K562 (cell line): ENCODE measurements around the gene HDAC9.

Source experiments
- CHD1 ChIP-seq: fragments of 200-600 bp; sonication (generic); IDR thresholded peaks from one replicate; pipeline ENCODE4 v1.6.1; 2012; ENCODE audit warnings: mild to moderate bottlenecking, moderate library complexity, low read length, inconsistent platforms
- CTCF ChIP-seq, 3 experiments: IDR thresholded peaks in 2 of 3; conservative IDR thresholded peaks in 1 of 3; 2 replicates each; pipeline ENCODE4 v1.5.1; 2011 to 2012; ENCODE audit warnings: low read length in 3 of 3, mild to moderate bottlenecking in 3 of 3, control low read depth in 2 of 3, improper control_type of control experiment in 1 of 3, inconsistent platforms in 1 of 3, low read depth in 1 of 3, mixed read lengths in 1 of 3, moderate library complexity in 1 of 3; ENCODE audit not compliant: insufficient read depth in 2 of 3
- EZH2 ChIP-seq: IDR thresholded peaks from 2 replicates; pipeline ENCODE4 v1.6.1; 2012; ENCODE audit warnings: low read depth, mild to moderate bottlenecking, inconsistent platforms, low read length, borderline replicate concordance
- NFYB ChIP-seq: IDR thresholded peaks from 2 replicates; pipeline ENCODE4 v1.6.1; 2011; ENCODE audit warnings: mild to moderate bottlenecking, moderate library complexity; ENCODE audit not compliant: insufficient read length; ENCODE audit errors: extremely low read depth

DNA sequence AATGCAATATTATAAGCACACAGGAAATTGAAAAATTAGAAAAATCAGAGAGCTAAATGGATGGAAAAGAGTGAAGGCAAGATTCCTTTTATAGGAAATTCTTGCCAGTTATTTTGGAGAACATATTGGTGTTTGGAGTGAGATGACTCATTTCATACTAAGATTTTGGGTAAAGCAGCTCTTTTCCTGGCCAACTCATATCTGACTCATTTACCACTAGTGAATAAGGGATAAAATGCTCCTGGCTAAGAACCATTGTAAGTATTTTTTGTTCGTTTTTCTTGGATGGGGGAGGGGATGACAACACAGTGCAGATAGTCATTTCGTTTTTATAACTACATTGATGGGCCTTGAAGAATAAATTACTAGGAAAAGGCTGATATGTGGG lies 482.6 kb downstream of the HDAC9 start:
- no peak for TF ChIP-seq NFYB
- no peak for TF ChIP-seq CHD1
- no peak for TF ChIP-seq EZH2
- no peak for TF ChIP-seq CTCF (IDR thresholded peaks at IDR 0.05 in 2 of 3, conservative IDR thresholded peaks at IDR 0.05 in 1 of 3; ENCODE audit: insufficient read depth in 2 of 3, low read depth in 1 of 3, low read length in 3 of 3)
